ENCODE results near the gene PHYKPL. TPM values are rescaled to one million over a fixed set of nuclear protein-coding genes. Genes with fewer than 3 reads are reported as not detected.

Gene PHYKPL
- total and polyA plus RNA-seq, 4 donors, result 16.9 to 164 (median 80.2) TPM

DNA sequence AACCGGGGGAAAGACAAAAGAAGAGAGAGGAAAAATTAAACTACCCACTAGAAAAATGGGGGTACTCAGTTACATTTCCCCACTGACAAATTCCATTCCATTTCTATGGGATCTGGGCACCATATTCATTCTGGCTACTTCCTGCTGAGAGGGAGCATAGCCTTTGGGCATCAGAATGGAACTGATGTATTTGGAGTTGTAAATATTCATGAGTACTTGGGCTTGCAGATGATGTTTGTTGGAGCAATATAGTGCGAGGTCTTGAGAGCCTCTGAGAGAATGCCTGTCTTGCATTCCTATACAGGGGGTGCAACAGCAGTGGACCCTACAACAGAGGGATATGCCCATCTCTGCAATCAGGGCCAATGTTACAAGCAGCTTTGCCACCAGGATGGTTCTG, 62.1 kb downstream of the PHYKPL start:
- H3K4me1 ChIP-seq (ENCODE audit: control insufficient read depth in 1 of 2, insufficient read depth in 2 of 2, low read length in 2 of 2), result no peaks in the 10 kb centered on the region
- no peak for ATAC-seq (ENCODE audit: low FRiP score)
- no peak for DNase-seq
- intact Hi-C loops (cut with DNase I), result no loop called here
- no peaks in the 10 kb centered on the region for H3K36me3 ChIP-seq (ENCODE audit: control insufficient read depth in 1 of 2, insufficient read depth in 2 of 2, low read length in 1 of 2)
- WGBS, 2 donors, result 84 to 90% methylated on average over 2 of the region's 2 CpGs
- no peak overlapping the region for H3K27ac ChIP-seq (ENCODE audit: low read depth in 1 of 2, low read length in 2 of 2)
- no peaks in the 10 kb centered on the region for H3K27me3 ChIP-seq (ENCODE audit: control insufficient read depth in 1 of 2, insufficient read depth in 2 of 2, low read length in 1 of 2)
- no peak overlapping the region for H3K4me3 ChIP-seq (ENCODE audit: low read length in 2 of 2)
- no peaks in the 10 kb centered on the region for H3K9me3 ChIP-seq (ENCODE audit: control insufficient read depth, low read length)

DNA sequence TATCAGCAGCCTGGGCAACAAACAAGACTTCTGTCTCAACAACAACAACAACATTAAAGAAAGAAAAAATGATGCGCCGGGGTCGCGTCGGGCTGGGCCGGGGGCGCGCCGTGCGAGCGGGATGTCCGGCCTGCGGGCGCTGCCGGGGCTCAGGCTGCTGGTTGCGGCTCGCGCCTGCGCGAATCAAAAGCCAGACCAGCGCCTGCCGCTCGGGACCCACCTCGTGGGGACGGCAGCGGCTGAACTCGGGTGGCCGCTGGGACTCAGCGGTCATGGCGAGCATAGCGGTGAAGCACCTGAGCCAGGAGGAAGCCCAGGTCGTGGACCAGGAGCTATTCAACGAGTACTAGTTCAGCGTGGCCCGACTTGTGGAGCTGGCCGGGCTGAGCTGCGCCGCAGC, 67.0 kb downstream of the PHYKPL start:
- ATAC-seq (ENCODE audit: low FRiP score), result no peak
- no peaks in the 10 kb centered on the region for H3K27me3 ChIP-seq (ENCODE audit: control insufficient read depth in 1 of 2, insufficient read depth in 2 of 2, low read length in 1 of 2)
- intact Hi-C loops (cut with DNase I), result loop anchor here in 1 of 2 donors (10.0 kb wide), 1 partner anchor 561 kb away; the partner anchor contains the start of gene B4GALT7
- no peak overlapping the region for H3K4me3 ChIP-seq (ENCODE audit: low read length in 2 of 2)
- DNase-seq, result no peak
- no peaks in the 10 kb centered on the region for H3K36me3 ChIP-seq (ENCODE audit: control insufficient read depth in 1 of 2, insufficient read depth in 2 of 2, low read length in 1 of 2)
- H3K9me3 ChIP-seq (ENCODE audit: control insufficient read depth, low read length), result no peaks in the 10 kb centered on the region
- H3K27ac ChIP-seq (ENCODE audit: low read depth in 1 of 2, low read length in 2 of 2), result no peak overlapping the region
- no peaks in the 10 kb centered on the region for H3K4me1 ChIP-seq (ENCODE audit: control insufficient read depth in 1 of 2, insufficient read depth in 2 of 2, low read length in 2 of 2)
- WGBS, 2 donors, result 31% methylated on average over 38 of the region's 38 CpGs

DNA sequence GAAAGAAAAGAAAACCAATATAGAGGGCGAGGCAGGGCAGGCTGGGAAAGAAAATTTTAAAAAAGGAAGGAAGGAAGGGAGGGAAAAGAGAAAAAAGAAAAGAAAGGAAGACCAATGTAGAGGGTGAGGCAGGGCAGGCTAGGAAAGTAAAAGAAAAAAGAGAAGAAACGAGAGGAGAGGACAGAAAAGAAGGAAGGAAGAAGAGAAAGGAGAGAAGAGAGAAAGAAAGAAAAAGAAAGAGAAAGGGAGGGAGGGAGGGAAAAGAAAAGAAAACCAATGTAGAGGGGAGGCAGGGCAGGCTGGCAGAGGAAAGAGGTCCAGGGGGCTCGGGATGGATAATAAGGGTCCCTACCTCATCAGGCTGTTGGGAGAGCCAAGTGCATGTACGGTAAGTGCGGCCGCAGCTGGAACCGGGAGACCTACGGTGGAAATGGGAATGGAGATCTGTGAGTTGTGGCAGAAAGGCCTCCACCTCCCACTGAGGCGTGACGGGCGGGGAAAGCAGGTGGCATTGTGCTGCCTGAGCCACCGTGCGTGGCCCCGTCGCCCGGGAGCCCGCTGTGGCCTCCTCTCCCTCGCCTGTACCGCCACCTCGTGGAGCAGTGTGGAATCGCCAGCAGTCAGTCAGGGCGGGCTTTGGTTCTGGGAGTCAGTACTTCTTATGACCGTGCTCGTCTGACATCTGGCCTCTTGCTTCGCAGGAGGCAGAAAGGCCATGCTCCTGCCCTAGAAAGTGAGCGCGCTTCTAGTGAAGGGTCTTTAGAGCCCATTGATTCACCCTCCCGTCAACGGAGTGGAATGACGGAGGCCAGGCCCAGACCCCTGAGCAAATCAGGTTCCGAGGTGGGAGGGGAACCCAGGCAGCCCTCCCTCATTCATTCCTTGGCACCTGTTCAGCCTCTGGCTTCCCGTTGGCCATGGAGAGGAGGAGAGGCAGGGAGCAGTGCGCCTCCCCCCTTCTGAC, 68.5 kb downstream of the PHYKPL start:
- DNase-seq (peak; percentile 88 to 97), ATAC-seq (ENCODE audit: low FRiP score) (peak; percentile 97)
- Histone ChIP-seq H3K27me3 (ENCODE audit: control insufficient read depth in 1 of 2, insufficient read depth in 2 of 2, low read length in 1 of 2) (no peaks in the 10 kb centered on the region), H3K9me3 (ENCODE audit: control insufficient read depth, low read length) (no peaks in the 10 kb centered on the region), H3K36me3 (ENCODE audit: control insufficient read depth in 1 of 2, insufficient read depth in 2 of 2, low read length in 1 of 2) (no peaks in the 10 kb centered on the region), H3K4me1 (ENCODE audit: control insufficient read depth in 1 of 2, insufficient read depth in 2 of 2, low read length in 2 of 2) (no peaks in the 10 kb centered on the region), H3K4me3 (ENCODE audit: low read length in 2 of 2) (no peak overlapping the region), H3K27ac (ENCODE audit: low read depth in 1 of 2, low read length in 2 of 2) (no peak overlapping the region)
- intact Hi-C loops (cut with DNase I), result loop anchor here (1.0 to 10.0 kb wide), 3 partner anchors 87 to 559 kb away; partner anchors contain the start of gene B4GALT7 (in 1 of the 2)
- WGBS, 2 donors, result 8 to 9% methylated on average over 33 of the region's 33 CpGs

GRCh38 chr5:178162481-178162880, 70.1 kb downstream of the PHYKPL start:
- ATAC-seq (ENCODE audit: low FRiP score) (no peak), DNase-seq (no peak)
- no peaks in the 10 kb centered on the region for H3K36me3 ChIP-seq (ENCODE audit: control insufficient read depth in 1 of 2, insufficient read depth in 2 of 2, low read length in 1 of 2)
- H3K27ac ChIP-seq (ENCODE audit: low read depth in 1 of 2, low read length in 2 of 2), result no peak overlapping the region
- WGBS, 2 donors, result 73 to 74% methylated on average over 9 of the region's 9 CpGs
- H3K4me1 ChIP-seq (ENCODE audit: control insufficient read depth in 1 of 2, insufficient read depth in 2 of 2, low read length in 2 of 2), result no peaks in the 10 kb centered on the region
- intact Hi-C loops (cut with DNase I), result loop anchor here in 1 of 2 donors (5.0 to 10.0 kb wide), 2 partner anchors 85 to 558 kb away; partner anchors contain the start of gene B4GALT7
- no peak overlapping the region for H3K4me3 ChIP-seq (ENCODE audit: low read length in 2 of 2)
- H3K27me3 ChIP-seq (ENCODE audit: control insufficient read depth in 1 of 2, insufficient read depth in 2 of 2, low read length in 1 of 2), result no peaks in the 10 kb centered on the region
- H3K9me3 ChIP-seq (ENCODE audit: control insufficient read depth, low read length), result no peaks in the 10 kb centered on the region

- H3K36me3 ChIP-seq (ENCODE audit: control insufficient read depth in 1 of 2, insufficient read depth in 2 of 2, low read length in 1 of 2), result no peaks in the 10 kb centered on the region
- no peaks in the 10 kb centered on the region for H3K4me1 ChIP-seq (ENCODE audit: control insufficient read depth in 1 of 2, insufficient read depth in 2 of 2, low read length in 2 of 2)
- no peaks in the 10 kb centered on the region for H3K27me3 ChIP-seq (ENCODE audit: control insufficient read depth in 1 of 2, insufficient read depth in 2 of 2, low read length in 1 of 2)
- no peak for DNase-seq
- no peak overlapping the region for H3K4me3 ChIP-seq (ENCODE audit: low read length in 2 of 2)
- H3K9me3 ChIP-seq (ENCODE audit: control insufficient read depth, low read length), result no peaks in the 10 kb centered on the region
- 87 to 92% methylated on average over 5 of the region's 5 CpGs for WGBS, 2 donors
- no peak for ATAC-seq (ENCODE audit: low FRiP score)
- H3K27ac ChIP-seq (ENCODE audit: low read depth in 1 of 2, low read length in 2 of 2), result no peak overlapping the region
- intact Hi-C loops (cut with DNase I), result loop anchor here in 1 of 2 donors (5.0 to 10.0 kb wide), 2 partner anchors 83 to 555 kb away; partner anchors contain the start of gene B4GALT7
Measured at GRCh38 chr5:178160176-178160575, 72.4 kb downstream of the PHYKPL start.

Other genes starting within 250 kb of the PHYKPL start
- not detected for gene PROP1, start 236.6 kb downstream of the PHYKPL start, total RNA-seq
- gene PROP1, start 236.6 kb downstream of the PHYKPL start, polyA plus RNA-seq, result not detected
- 1 to 10 TPM in 1 of 2 donors, under 1 TPM in 1; 0.19 to 2.0 TPM for gene N4BP3, start 119.3 kb downstream of the PHYKPL start, total RNA-seq
- gene N4BP3, start 119.3 kb downstream of the PHYKPL start, polyA plus RNA-seq, result under 1 TPM; 0.03 to 0.13 TPM
- 10 to 100 TPM; 35.0 to 38.8 TPM for gene RMND5B, start 101.8 kb downstream of the PHYKPL start, total RNA-seq
- gene RMND5B, start 101.8 kb downstream of the PHYKPL start, polyA plus RNA-seq, result 10 to 100 TPM; 28.2 to 38.9 TPM
- 10 to 100 TPM; 55.7 to 70.6 TPM for gene NHP2, start 78.9 kb downstream of the PHYKPL start, total RNA-seq
- gene NHP2, start 78.9 kb downstream of the PHYKPL start, polyA plus RNA-seq, result 100 to 1,000 TPM in 1 of 2 donors, 10 to 100 TPM in 1; 96.2 to 130 TPM
- gene GMCL2, start 45.4 kb downstream of the PHYKPL start, total RNA-seq, result not detected
- gene GMCL2, start 45.4 kb downstream of the PHYKPL start, polyA plus RNA-seq, result not detected
- 100 to 1,000 TPM in 1 of 2 donors, 10 to 100 TPM in 1; 84.9 to 112 TPM for gene HNRNPAB, start 28.3 kb downstream of the PHYKPL start, total RNA-seq
- 10 to 100 TPM; 62.5 to 80.5 TPM for gene HNRNPAB, start 28.3 kb downstream of the PHYKPL start, polyA plus RNA-seq